A673 (cell line): ENCODE data around the gene HAUS7. TPM values are rescaled to one million over a fixed set of nuclear protein-coding genes. Genes with fewer than 3 reads are reported as not detected.

Experiments
- BruUV-seq: library from RNA; stranded (reverse); fragments of 400-500 nt; replicated peaks from 2 replicates; lab custom pipeline; 2021; lab: Mats Ljungman, UMichigan
- CTCF ChIA-PET: fragments of 300-600 bp; sonication (Branson Sonifier 250); formaldehyde crosslinking; loops from one replicate; lab custom pipeline; 2022; ENCODE audit warnings: antibody characterized with exemption; lab: Charles Lee
- POLR2A ChIA-PET: fragments of 300-600 bp; sonication (Branson Sonifier 250); formaldehyde crosslinking; loops from one replicate; lab custom pipeline; 2022; ENCODE audit warnings: antibody characterized with exemption; ENCODE audit not compliant: low non-redundant PET; lab: Charles Lee
- DNase-seq: peaks from one replicate; pipeline ENCODE4 v3.0.0-alpha.2; 2015; ENCODE audit warnings: low spot score
- H3K27ac ChIP-seq: fragments of 200-600 bp; sonication (generic); 2 replicates; pipeline ENCODE4 v1.5.1; 2016; ENCODE audit warnings: mixed run types, low read depth, mild to moderate bottlenecking, mixed read lengths, antibody characterized with exemption, low read length; ENCODE audit not compliant: poor library complexity, severe bottlenecking
- H3K27me3 ChIP-seq: fragments of 200-600 bp; sonication (generic); replicated peaks from 2 replicates; pipeline ENCODE4 v1.6.1; 2017; ENCODE audit warnings: mixed run types, low read depth, mild to moderate bottlenecking, mixed read lengths, antibody characterized with exemption, low read length; ENCODE audit not compliant: insufficient read depth, poor library complexity
- H3K36me3 ChIP-seq: fragments of 200-600 bp; sonication (generic); 2 replicates; pipeline ENCODE4 v1.6.1; 2016; ENCODE audit warnings: mixed run types, mild to moderate bottlenecking, mixed read lengths, antibody characterized with exemption, low read length; ENCODE audit not compliant: insufficient read depth, poor library complexity, severe bottlenecking
- H3K4me1 ChIP-seq: fragments of 200-600 bp; sonication (generic); 2 replicates; pipeline ENCODE4 v1.6.1; 2017; ENCODE audit warnings: mixed run types, mild to moderate bottlenecking, mixed read lengths, antibody characterized with exemption, low read length; ENCODE audit not compliant: insufficient read depth, poor library complexity, severe bottlenecking
- H3K4me3 ChIP-seq: fragments of 200-600 bp; sonication (generic); 2 replicates; pipeline ENCODE4 v1.5.1; 2016; ENCODE audit warnings: low read depth, mixed run types, mild to moderate bottlenecking, mixed read lengths, low read length; ENCODE audit not compliant: poor library complexity, severe bottlenecking
- H3K9me3 ChIP-seq: fragments of 200-600 bp; sonication (generic); 2 replicates; pipeline ENCODE4 v1.6.1; 2016; ENCODE audit warnings: mixed run types, low read depth, mild to moderate bottlenecking, mixed read lengths, antibody characterized with exemption, low read length; ENCODE audit not compliant: poor library complexity, severe bottlenecking
- CTCF ChIP-seq: fragments of 300-800, 200-600 bp; sonication (generic); conservative IDR thresholded peaks from 2 replicates; pipeline ENCODE4 v1.5.1; 2017; ENCODE audit warnings: low read depth, mild to moderate bottlenecking, antibody characterized with exemption, low read length, moderate library complexity, mixed read lengths
- EZH2 ChIP-seq: fragments of 200-600 bp; sonication (generic); IDR thresholded peaks from 2 replicates; pipeline ENCODE4 v1.6.1; 2017; ENCODE audit warnings: borderline replicate concordance, low read depth, mild to moderate bottlenecking, mixed read lengths, antibody characterized with exemption, low read length; ENCODE audit not compliant: poor library complexity, severe bottlenecking
- intact Hi-C: fragments of 100-400 bp; cut with micrococcal nuclease; formaldehyde crosslinking; loops from one replicate; pipeline ENCODE4 v1.10.0; 2022; ENCODE audit not compliant: unreplicated experiment
- total RNA-seq: library from RNA; stranded (reverse); gene quantifications from 2 replicates; pipeline ENCODE4 v1.2.3, GENCODE V29; 2021

HAUS7 gene
- total RNA-seq, 1 experiment from 2014 or later = 75.3 TPM

DNA sequence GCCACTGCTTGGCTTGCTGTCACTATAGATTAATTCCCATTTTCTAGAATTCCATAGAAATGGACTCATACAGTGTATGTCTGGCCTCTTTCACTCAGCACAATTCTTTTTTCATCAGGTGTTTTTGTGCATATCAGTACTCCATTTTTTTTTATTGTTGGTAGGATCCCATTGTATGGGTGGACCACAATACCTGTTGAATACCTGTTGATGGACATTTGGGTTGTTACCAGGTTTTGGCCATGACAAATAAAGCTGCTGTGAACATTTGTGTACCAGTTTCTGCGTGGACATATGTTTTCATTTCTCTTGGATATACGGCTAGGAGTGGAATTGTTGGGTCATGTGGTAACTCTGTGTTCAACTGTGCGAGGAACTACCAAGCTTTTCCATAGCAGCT lies 44.2 kb downstream of the HAUS7 start:
- POLR2A ChIA-PET = no interaction called here
- H3K9me3 ChIP-seq = peaks cover 13% of the 10 kb centered on the region
- no peaks in the 10 kb centered on the region for H3K27me3 ChIP-seq
- intact Hi-C loops = no loop called here
- no peak overlapping the region for H3K4me3 ChIP-seq
- no peaks in the 10 kb centered on the region for H3K4me1 ChIP-seq
- no peak for TF ChIP-seq CTCF
- no peak for TF ChIP-seq EZH2
- CTCF ChIA-PET = no interaction called here
- no peak for DNase-seq
- H3K36me3 ChIP-seq = no peaks in the 10 kb centered on the region
- no peak overlapping the region for H3K27ac ChIP-seq
- no TSS peak for BruUV-seq

GRCh38 chrX:153423652-153424051 lies 46.7 kb downstream of the HAUS7 start:
- peaks cover 5% of the 10 kb centered on the region for H3K9me3 ChIP-seq
- POLR2A ChIA-PET = no interaction called here
- H3K27ac ChIP-seq = no peak overlapping the region
- BruUV-seq = no TSS peak
- no peaks in the 10 kb centered on the region for H3K36me3 ChIP-seq
- intact Hi-C loops = no loop called here
- CTCF ChIA-PET = no interaction called here
- H3K27me3 ChIP-seq = no peaks in the 10 kb centered on the region
- TF ChIP-seq CTCF = no peak
- TF ChIP-seq EZH2 = no peak
- H3K4me1 ChIP-seq = no peaks in the 10 kb centered on the region
- DNase-seq = no peak
- H3K4me3 ChIP-seq = no peak overlapping the region

GRCh38 chrX:153421856-153422255 lies 48.5 kb downstream of the HAUS7 start:
- intact Hi-C loops = no loop called here
- ChIA-PET CTCF (no interaction called here), POLR2A (no interaction called here)
- Histone ChIP-seq H3K36me3 (no peaks in the 10 kb centered on the region), H3K9me3 (no peaks in the 10 kb centered on the region), H3K27me3 (no peaks in the 10 kb centered on the region), H3K4me1 (no peaks in the 10 kb centered on the region), H3K4me3 (no peak overlapping the region), H3K27ac (no peak overlapping the region)
- BruUV-seq = no TSS peak
- TF ChIP-seq CTCF = no peak
- TF ChIP-seq EZH2 = no peak
- DNase-seq = no peak
